ENCODE data around the gene TRPV3. TPM values are rescaled to one million over a fixed set of nuclear protein-coding genes. Genes with fewer than 3 reads are reported as not detected.

TRPV3 gene
- total and polyA plus RNA-seq, 2 of the 13 experiments (the other 11 are each of a cell fraction or from before 2014, with no cell fraction given) = 0.90 to 1.0 TPM

DNA sequence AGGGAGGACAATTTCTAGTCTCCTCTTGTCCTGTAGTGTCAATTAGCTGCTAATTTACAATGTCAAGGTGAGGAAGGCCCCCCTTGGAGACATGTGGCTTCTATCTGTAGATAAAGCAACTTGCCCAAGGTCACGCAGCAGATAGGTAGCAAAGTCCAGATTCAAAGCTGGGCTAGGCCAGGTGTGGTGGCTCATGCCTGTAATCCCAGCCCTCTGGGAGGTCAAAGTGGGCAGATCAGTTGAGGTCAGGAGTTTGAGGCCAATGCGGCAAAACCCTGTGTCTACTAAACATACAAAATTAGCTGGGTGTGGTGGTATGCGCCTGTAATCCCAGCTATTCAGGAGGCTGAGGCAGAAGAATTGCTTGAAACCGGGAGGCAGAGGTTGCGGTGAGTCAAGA is 11.1 kb downstream of the TRPV3 start (continued):
- no peak for TF ChIP-seq ZNF512 (CRISPR knock-in tag; IDR thresholded peaks at IDR 0.05)
- no peak for TF ChIP-seq ZNF629 (CRISPR knock-in tag; conservative IDR thresholded peaks at IDR 0.05)
- no peak for TF ChIP-seq BCL3 (CRISPR knock-in tag; IDR thresholded peaks at IDR 0.05)
- TF ChIP-seq, protein P1, sequence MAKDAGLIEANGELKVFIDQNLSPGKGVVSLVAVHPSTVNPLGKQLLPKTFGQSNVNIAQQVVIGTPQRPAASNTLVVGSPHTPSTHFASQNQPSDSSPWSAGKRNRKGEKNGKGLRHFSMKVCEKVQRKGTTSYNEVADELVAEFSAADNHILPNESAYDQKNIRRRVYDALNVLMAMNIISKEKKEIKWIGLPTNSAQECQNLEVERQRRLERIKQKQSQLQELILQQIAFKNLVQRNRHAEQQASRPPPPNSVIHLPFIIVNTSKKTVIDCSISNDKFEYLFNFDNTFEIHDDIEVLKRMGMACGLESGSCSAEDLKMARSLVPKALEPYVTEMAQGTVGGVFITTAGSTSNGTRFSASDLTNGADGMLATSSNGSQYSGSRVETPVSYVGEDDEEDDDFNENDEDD (CRISPR knock-in tag; IDR thresholded peaks at IDR 0.05; ENCODE audit: borderline replicate concordance) = no peak
- no peak for TF ChIP-seq IKZF4 (CRISPR knock-in tag; IDR thresholded peaks at IDR 0.05; ENCODE audit: borderline replicate concordance, low read depth, not compliant biosample characterization)
- no peak for TF ChIP-seq KAT2B (IDR thresholded peaks at IDR 0.05; ENCODE audit: borderline replicate concordance, low read depth, low read length)
- no peak for TF ChIP-seq ZNF720 (CRISPR knock-in tag; IDR thresholded peaks at IDR 0.05)
- no peak for TF ChIP-seq ZNF230 (CRISPR knock-in tag; IDR thresholded peaks at IDR 0.05)
- no peak for TF ChIP-seq SOX13 (IDR thresholded peaks at IDR 0.05)
- TF ChIP-seq SOX13 (CRISPR knock-in tag; conservative IDR thresholded peaks at IDR 0.05 in 1 of 2, IDR thresholded peaks at IDR 0.05 in 1 of 2) = peak in 1 of 2 experiments; percentile 24; a peak in 1 of 4 replicates
- TF ChIP-seq ATF5 (CRISPR knock-in tag; IDR thresholded peaks at IDR 0.05; ENCODE audit: low read depth) = no peak
- TF ChIP-seq POLR2AphosphoS2 (IDR thresholded peaks at IDR 0.05; ENCODE audit: low read depth, low read length) = no peak
- TF ChIP-seq ARID2 (CRISPR knock-in tag; IDR thresholded peaks at IDR 0.05; ENCODE audit: borderline replicate concordance) = no peak
- no peak for TF ChIP-seq THYN1 (CRISPR knock-in tag; IDR thresholded peaks at IDR 0.05; ENCODE audit: borderline replicate concordance, low read depth)
- TF ChIP-seq ZNF138 (CRISPR knock-in tag; IDR thresholded peaks at IDR 0.05; ENCODE audit: low read depth) = no peak
- TF ChIP-seq, protein P2, sequence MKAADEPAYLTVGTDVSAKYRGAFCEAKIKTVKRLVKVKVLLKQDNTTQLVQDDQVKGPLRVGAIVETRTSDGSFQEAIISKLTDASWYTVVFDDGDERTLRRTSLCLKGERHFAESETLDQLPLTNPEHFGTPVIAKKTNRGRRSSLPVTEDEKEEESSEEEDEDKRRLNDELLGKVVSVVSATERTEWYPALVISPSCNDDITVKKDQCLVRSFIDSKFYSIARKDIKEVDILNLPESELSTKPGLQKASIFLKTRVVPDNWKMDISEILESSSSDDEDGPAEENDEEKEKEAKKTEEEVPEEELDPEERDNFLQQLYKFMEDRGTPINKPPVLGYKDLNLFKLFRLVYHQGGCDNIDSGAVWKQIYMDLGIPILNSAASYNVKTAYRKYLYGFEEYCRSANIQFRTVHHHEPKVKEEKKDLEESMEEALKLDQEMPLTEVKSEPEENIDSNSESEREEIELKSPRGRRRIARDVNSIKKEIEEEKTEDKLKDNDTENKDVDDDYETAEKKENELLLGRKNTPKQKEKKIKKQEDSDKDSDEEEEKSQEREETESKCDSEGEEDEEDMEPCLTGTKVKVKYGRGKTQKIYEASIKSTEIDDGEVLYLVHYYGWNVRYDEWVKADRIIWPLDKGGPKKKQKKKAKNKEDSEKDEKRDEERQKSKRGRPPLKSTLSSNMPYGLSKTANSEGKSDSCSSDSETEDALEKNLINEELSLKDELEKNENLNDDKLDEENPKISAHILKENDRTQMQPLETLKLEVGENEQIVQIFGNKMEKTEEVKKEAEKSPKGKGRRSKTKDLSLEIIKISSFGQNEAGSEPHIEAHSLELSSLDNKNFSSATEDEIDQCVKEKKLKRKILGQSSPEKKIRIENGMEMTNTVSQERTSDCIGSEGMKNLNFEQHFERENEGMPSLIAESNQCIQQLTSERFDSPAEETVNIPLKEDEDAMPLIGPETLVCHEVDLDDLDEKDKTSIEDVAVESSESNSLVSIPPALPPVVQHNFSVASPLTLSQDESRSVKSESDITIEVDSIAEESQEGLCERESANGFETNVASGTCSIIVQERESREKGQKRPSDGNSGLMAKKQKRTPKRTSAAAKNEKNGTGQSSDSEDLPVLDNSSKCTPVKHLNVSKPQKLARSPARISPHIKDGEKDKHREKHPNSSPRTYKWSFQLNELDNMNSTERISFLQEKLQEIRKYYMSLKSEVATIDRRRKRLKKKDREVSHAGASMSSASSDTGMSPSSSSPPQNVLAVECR (CRISPR knock-in tag; IDR thresholded peaks at IDR 0.05; ENCODE audit: borderline replicate concordance) = no peak; the same call in 1 of the 2 replicates
- no peak for TF ChIP-seq ZNF20 (CRISPR knock-in tag; IDR thresholded peaks at IDR 0.05)
- TF ChIP-seq SIX1 (CRISPR knock-in tag; IDR thresholded peaks at IDR 0.05; ENCODE audit: borderline replicate concordance) = no peak
- no peak for TF ChIP-seq EED (CRISPR knock-in tag; IDR thresholded peaks at IDR 0.05)
- no peak for TF ChIP-seq ZNF430 (CRISPR knock-in tag; IDR thresholded peaks at IDR 0.05)
